ENCODE results near the gene TMEM106B.
"Not testable (repeated sequence)": the region's sequence is repeated elsewhere in the genome, so short reads cannot be mapped to it uniquely, and the experiment has no call there.

Gene TMEM106B

DNA sequence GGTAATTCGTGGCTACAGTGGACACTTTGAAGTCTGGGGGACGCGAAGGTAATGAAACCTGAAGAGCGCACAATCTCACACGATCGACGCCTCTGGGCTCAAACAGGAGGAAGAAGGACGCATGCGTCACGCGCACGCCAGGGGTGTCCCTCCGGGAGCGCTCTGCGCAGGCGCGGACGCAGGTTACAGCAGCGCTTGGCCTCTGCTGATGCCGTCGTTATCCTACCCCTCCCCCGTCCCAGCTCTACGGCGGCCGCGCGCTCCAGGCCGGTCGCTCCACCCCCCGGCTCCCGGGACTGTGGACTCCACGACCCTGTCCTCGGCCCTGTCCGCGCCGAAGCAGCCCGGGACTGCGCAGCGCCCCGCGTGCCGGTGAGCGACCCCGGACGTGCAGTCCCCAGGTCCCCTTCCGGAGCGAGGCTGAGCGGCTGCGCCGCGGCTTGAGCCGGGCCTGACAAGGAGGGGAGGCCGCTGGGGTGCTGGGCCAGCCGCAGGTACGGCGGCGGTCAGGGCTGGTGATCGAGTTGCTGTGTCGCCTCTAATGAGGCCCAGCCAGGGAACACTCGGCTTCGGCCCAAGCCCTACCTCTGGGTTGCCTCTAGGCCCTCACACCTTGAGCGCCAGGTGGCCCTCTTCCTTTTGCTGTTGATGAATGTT lies at the start of gene TMEM106B:
TSS of gene TMEM106B (plus strand) at position 241 of the 657 bp plus-strand sequence. CDS start 3,517 bp downstream, outside the sequence.
- DNase-seq = peak; percentile 97 to 98

GRCh38 chr7:12162415-12163113 lies 48.5 kb upstream of the TMEM106B start:
- DNase-seq = no peak

GRCh38 chr7:12168065-12168464 lies 43.0 kb upstream of the TMEM106B start:
- not testable (repeated sequence) for DNase-seq

DNA sequence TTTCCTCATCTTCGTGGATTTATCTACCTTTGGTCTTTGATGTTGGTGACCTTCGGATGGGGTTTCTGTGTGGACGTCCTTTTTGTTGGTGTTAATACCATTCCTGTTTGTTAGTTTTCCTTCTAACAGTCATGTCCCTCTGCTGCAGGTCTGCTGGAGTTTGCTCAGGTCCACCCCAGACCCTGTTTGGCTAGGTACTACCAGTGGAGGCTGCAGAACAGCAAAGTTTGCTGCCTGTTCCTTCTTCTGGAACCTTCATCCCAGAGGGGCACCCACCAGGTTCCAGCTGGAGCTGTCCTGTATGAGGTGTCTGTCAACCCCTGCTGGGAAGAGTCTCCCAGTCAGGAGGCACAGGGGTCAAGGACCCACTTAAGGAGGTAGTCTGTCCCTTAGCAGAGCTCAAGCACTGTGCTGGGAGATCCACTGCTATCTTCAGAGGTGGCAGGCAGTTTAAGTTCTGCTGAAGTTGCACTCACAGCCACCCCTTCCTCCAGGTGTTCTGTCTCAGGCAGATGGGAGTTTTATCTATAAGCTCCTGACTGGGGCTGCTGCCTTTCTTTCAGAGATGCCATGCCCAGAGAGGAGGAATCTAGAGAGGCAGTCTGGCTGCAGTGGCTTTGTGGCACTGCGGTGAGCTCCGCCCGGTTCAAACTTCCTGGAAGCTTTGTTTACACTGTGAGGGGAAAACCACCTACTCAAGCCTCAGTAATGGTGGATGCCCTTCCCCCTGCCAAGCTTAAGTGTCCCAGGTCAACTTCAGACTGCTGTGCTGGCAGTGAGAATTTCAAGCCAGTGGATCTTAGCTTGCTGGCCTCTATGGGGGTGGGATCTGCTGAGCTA lies 40.9 kb upstream of the TMEM106B start:
- DNase-seq = peak; percentile 12 to 14

GRCh38 chr7:12173671-12174070 lies 37.4 kb upstream of the TMEM106B start:
- DNase-seq = no peak

GRCh38 chr7:12174931-12175330 lies 36.2 kb upstream of the TMEM106B start:
- DNase-seq = no peak

DNA sequence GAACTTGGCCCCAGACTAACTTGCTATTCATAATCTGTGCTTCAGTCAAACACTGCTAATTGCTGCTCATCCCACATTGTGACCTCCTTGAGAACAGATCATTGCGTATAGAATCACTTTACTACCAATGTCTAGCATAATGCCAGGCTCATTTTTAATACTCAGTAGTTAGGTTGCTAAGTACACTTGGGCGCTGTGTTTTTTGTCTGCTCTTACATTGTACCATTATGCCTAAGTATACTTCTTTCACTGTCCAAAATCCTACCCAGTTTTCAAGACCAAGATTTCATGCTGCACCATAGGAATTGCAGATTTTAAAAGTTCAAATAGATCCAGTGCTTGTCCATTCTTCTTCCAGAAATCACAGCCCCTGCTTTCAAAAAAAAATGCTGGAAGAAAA lies 32.8 kb upstream of the TMEM106B start:
- no peak for DNase-seq

- no peak for DNase-seq
These were observed 16.7 kb upstream of the TMEM106B start for GRCh38 chr7:12194426-12194825.

- no peak for DNase-seq
These were observed 14.7 kb upstream of the TMEM106B start for GRCh38 chr7:12196386-12196785.

DNA sequence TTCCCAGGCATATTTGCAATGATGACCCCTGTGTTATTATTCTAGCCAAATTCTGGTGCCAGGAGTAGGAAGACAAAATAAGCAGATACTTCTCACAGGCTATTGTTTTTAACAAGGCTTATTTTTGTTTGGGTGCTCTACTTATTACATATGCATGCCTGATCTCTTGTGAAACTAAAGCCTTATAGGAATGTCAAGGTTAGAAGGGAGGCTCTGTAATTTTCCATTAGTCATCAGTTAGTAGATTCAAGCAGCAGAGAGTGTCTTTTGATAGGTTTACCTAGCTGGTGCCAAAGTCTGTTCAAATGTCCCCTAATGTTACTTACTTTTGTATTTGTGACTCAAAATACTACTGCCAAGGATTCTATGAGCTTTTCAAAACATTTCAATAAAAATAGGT lies 11.7 kb upstream of the TMEM106B start:
- DNase-seq = no peak

GRCh38 chr7:12207046-12207445 lies 4.0 kb upstream of the TMEM106B start:
- no peak for DNase-seq

DNA sequence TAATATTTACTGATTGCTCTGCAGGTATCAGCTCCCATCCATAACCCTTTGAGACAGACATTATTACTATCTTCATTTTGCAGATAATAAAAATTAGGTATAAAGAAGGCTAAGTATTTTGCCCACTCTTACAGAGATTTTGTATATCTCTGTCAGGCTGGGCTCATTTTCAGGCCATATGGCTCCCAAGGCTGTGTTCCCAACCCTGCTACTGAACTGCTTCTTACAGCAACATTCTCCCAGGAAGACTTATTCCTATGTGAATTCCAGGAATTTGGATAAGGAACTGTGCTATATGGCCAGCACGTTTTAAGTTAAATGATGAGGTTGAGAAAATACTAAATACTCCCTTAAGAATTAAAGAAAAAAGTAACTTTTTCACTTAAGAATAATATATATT lies 1.9 kb upstream of the TMEM106B start:
- DNase-seq = no peak

- peak; percentile 51 to 64 for DNase-seq
These were observed 678 bp upstream of the TMEM106B start for GRCh38 chr7:12210179-12211053.

DNA sequence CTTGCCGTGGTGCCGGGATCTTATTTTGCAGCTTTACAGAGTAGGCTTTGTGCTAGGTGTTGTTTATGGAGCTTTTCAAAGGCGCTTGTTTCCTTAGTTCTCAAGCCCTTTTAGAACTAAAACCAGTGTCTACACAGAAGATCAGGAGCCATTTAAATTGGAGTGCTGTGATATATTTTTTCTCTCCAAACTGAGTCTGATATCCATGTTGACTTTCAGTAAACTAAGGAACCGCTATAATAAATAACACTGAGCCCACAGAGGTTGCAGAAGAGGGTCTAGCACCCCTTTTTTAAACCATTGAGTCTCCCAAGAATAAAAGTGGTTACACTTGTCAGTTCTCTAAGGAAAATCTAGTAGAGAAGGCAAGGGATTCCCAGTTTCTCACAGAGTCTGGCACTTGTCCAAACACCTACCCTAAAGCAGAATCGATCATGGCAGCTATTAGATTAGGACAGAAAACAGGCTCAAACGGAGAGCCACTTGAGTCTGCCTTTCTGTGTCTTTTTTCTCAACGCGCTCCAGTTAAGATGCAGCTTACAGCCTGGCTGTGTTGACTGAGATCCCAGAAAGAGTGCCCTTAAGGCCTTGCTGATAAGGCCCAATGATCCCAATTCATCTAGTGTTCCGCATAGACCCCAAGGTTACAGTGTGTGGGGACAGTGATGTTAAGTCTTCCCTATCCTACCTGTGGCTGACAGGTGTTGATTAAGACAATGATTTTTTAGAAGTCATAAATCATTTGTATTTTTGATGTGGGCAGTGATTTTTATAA lies 804 bp downstream of the TMEM106B start:
- no peak for DNase-seq

- DNase-seq = no peak
These were observed 6.2 kb downstream of the TMEM106B start for GRCh38 chr7:12217311-12217710.

DNA sequence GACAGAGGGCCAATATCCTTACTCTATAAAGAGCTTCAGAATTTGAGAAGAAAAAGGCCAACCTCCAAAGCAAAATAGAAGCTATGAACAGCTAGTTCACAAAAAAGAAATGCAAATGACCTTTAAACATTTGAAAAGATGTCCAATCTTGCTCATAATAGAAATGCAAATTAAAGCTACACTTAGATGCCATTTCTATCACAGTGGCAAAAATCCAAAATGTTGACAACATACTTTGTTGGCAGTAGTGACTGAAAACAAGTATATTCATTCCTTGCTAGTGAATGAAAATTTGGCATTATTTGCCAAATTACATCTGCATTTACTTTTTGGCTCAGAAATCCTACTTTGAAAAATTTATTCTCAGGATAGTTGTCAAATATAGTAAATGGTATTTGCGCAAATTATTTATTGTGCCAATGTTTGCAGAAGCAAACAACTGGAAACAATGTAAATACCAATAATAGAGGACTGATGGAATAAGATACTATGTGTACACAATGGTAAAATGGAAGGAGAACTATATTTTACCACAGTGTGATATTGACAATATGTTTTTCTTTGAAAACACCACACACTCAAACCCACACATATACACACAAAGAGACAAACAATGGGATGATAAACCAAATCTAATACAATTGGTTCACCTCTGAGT lies 9.4 kb downstream of the TMEM106B start:
- DNase-seq = no peak

- DNase-seq = no peak
These were observed 10.3 kb downstream of the TMEM106B start for GRCh38 chr7:12221414-12221813.

GRCh38 chr7:12222889-12223579 lies 11.9 kb downstream of the TMEM106B start:
- DNase-seq = no peak

- not testable (repeated sequence) for DNase-seq
These were observed 13.9 kb downstream of the TMEM106B start for GRCh38 chr7:12225017-12225416.

DNA sequence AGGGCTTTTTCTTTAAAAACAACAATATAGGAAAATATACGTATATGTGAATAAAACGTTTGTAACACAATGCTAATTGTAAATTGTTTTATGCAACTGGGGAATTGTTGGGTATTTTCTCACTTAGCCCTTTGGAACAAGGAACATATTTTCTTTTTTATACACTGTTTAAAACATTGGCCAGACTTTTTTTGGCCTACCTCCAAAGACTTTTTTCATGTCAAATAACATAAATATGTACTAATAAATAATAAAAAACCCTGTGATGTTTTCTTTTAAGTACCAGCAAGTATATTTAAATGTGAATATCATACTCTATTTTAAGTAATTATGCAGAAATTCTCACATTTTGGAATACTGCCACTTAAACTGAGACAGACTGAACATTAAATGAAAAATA lies 15.7 kb downstream of the TMEM106B start:
- DNase-seq = no peak

GRCh38 chr7:12228024-12228423 lies 16.9 kb downstream of the TMEM106B start:
- DNase-seq = no peak

Measured in activated CD4-positive, alpha-beta T cell treated with anti-CD3 and anti-CD28 coated beads for 4 hours (primary cell).